HEK293 (cell line): ENCODE measurements around the gene EIF4G1.

Experiments
- CTCF ChIA-PET: fragments of 350-600 bp; formaldehyde crosslinking; extraction: SDS; loops from one replicate; lab custom pipeline; 2021; ENCODE audit warnings: antibody characterized with exemption; lab: Yijun Ruan, JAX
- POLR2A ChIA-PET: fragments of 300-600 bp; formaldehyde crosslinking; extraction: SDS; loops from one replicate; lab custom pipeline; 2020; ENCODE audit warnings: antibody characterized with exemption, inconsistent platforms; lab: Yijun Ruan, JAX
- H3K27ac ChIP-seq: fragments of 200-500 bp; sonication (Bioruptor generic); 2 replicates; pipeline ENCODE4 v1.5.1; 2014; ENCODE audit warnings: low read depth, low read length, control low read depth, inconsistent platforms; ENCODE audit errors: extremely low read depth
- H3K36me3 ChIP-seq, 2 experiments: fragments of 200-500 bp in 1 of 2; sonication (Bioruptor generic) in 1 of 2; 1 replicate in 1 of 2; 2 replicates in 1 of 2; pipeline ENCODE4 v1.5.1; 2014 to 2017; ENCODE audit warnings: inconsistent platforms in 2 of 2, low read length in 2 of 2; ENCODE audit not compliant: control insufficient read depth in 2 of 2, insufficient read depth in 1 of 2
- H3K4me1 ChIP-seq: fragments of 200-500 bp; sonication (Bioruptor generic); 2 replicates; pipeline ENCODE4 v1.5.1; 2014; ENCODE audit warnings: mild to moderate bottlenecking, low read length, inconsistent platforms; ENCODE audit not compliant: control insufficient read depth, insufficient read depth
- H3K4me3 ChIP-seq: 2 replicates; pipeline ENCODE4 v1.5.1; 2011; ENCODE audit warnings: low read depth, mild to moderate bottlenecking, control low read depth, low read length, moderate library complexity
- H3K9me3 ChIP-seq: fragments of 200-500 bp; sonication (Bioruptor generic); 2 replicates; pipeline ENCODE4 v1.5.1; 2014; ENCODE audit warnings: low read depth, low read length, inconsistent platforms; ENCODE audit not compliant: control insufficient read depth, insufficient read depth
- EGR2 ChIP-seq: fragments of 450-650 bp; formaldehyde crosslinking; IDR thresholded peaks from 2 replicates; pipeline ENCODE4 v1.5.1; 2016; ENCODE audit warnings: low read depth, missing biosample characterization, missing genetic modification characterization
- HOXC10 ChIP-seq: sonication (generic); formaldehyde crosslinking; IDR thresholded peaks from 2 replicates; pipeline ENCODE4 v1.8.1; 2023; ENCODE audit warnings: mild to moderate bottlenecking, missing genetic modification reagents
- KLF17 ChIP-seq: fragments of 450-650 bp; formaldehyde crosslinking; IDR thresholded peaks from 2 replicates; pipeline ENCODE4 v1.5.1; 2016; ENCODE audit warnings: missing biosample characterization, missing genetic modification characterization
- KLF8 ChIP-seq: fragments of 450-650 bp; formaldehyde crosslinking; IDR thresholded peaks from 2 replicates; pipeline ENCODE4 v1.5.1; 2016; ENCODE audit warnings: missing biosample characterization, missing genetic modification characterization
- PBX3 ChIP-seq: sonication (generic); formaldehyde crosslinking; IDR thresholded peaks from 2 replicates; pipeline ENCODE4 v1.8.1; 2022; ENCODE audit warnings: mild to moderate bottlenecking, moderate library complexity, missing genetic modification reagents
- PRDM10 ChIP-seq: fragments of 450-650 bp; formaldehyde crosslinking; IDR thresholded peaks from 2 replicates; pipeline ENCODE4 v1.5.1; 2016; ENCODE audit warnings: missing biosample characterization, missing genetic modification characterization
- REPIN1 ChIP-seq: fragments of 450-650 bp; formaldehyde crosslinking; IDR thresholded peaks from 2 replicates; pipeline ENCODE4 v1.5.1; 2017; ENCODE audit warnings: missing biosample characterization, missing genetic modification characterization, low read depth
- SP7 ChIP-seq: fragments of 450-650 bp; formaldehyde crosslinking; IDR thresholded peaks from 2 replicates; pipeline ENCODE4 v1.5.1; 2016; ENCODE audit warnings: missing biosample characterization, missing genetic modification characterization
- ZNF10 ChIP-seq: fragments of 450-650 bp; formaldehyde crosslinking; IDR thresholded peaks from 2 replicates; pipeline ENCODE4 v1.5.1; 2017; ENCODE audit warnings: missing biosample characterization, missing genetic modification characterization
- ZNF175 ChIP-seq: fragments of 450-650 bp; formaldehyde crosslinking; IDR thresholded peaks from 2 replicates; pipeline ENCODE4 v1.5.1; 2016; ENCODE audit warnings: missing biosample characterization, missing genetic modification characterization
- ZNF280C ChIP-seq: fragments of 450-650 bp; formaldehyde crosslinking; IDR thresholded peaks from 2 replicates; pipeline ENCODE4 v1.5.1; 2016; ENCODE audit warnings: missing biosample characterization, missing genetic modification characterization
- ZNF302 ChIP-seq: fragments of 450-650 bp; formaldehyde crosslinking; IDR thresholded peaks from 2 replicates; pipeline ENCODE4 v1.5.1; 2016; ENCODE audit warnings: missing biosample characterization, missing genetic modification characterization, low read depth
- ZNF391 ChIP-seq: fragments of 450-650 bp; formaldehyde crosslinking; IDR thresholded peaks from 2 replicates; pipeline ENCODE4 v1.5.1; 2016; ENCODE audit warnings: low read depth, missing biosample characterization, missing genetic modification characterization, borderline replicate concordance
- ZNF501 ChIP-seq: fragments of 450-650 bp; formaldehyde crosslinking; IDR thresholded peaks from 2 replicates; pipeline ENCODE4 v1.5.1; 2016; ENCODE audit warnings: missing biosample characterization, missing genetic modification characterization
- ZNF514 ChIP-seq: fragments of 450-650 bp; formaldehyde crosslinking; IDR thresholded peaks from 2 replicates; pipeline ENCODE4 v1.5.1; 2016; ENCODE audit warnings: missing biosample characterization, missing genetic modification characterization
- ZNF530 ChIP-seq: fragments of 450-650 bp; formaldehyde crosslinking; IDR thresholded peaks from 2 replicates; pipeline ENCODE4 v1.5.1; 2016; ENCODE audit warnings: low read depth, missing biosample characterization, missing genetic modification characterization
- ZNF548 ChIP-seq: fragments of 450-650 bp; formaldehyde crosslinking; IDR thresholded peaks from 2 replicates; pipeline ENCODE4 v1.5.1; 2016; ENCODE audit warnings: missing biosample characterization, missing genetic modification characterization
- ZNF549 ChIP-seq: fragments of 450-650 bp; IDR thresholded peaks from 2 replicates; pipeline ENCODE4 v1.5.1; 2018; ENCODE audit warnings: missing biosample characterization, missing genetic modification characterization, mild to moderate bottlenecking, inconsistent platforms, moderate library complexity
- ZNF558 ChIP-seq: fragments of 450-650 bp; formaldehyde crosslinking; IDR thresholded peaks from 2 replicates; pipeline ENCODE4 v1.5.1; 2016; ENCODE audit warnings: missing biosample characterization, missing genetic modification characterization
- ZNF639 ChIP-seq: fragments of 450-650 bp; formaldehyde crosslinking; IDR thresholded peaks from 2 replicates; pipeline ENCODE4 v1.5.1; 2016; ENCODE audit warnings: missing biosample characterization, missing genetic modification characterization
- ZNF660 ChIP-seq: fragments of 450-650 bp; IDR thresholded peaks from 2 replicates; pipeline ENCODE4 v1.5.1; 2018; ENCODE audit warnings: missing biosample characterization, mild to moderate bottlenecking, missing genetic modification characterization
- ZNF670 ChIP-seq: fragments of 450-650 bp; formaldehyde crosslinking; IDR thresholded peaks from 2 replicates; pipeline ENCODE4 v1.5.1; 2016; ENCODE audit warnings: missing biosample characterization, missing genetic modification characterization, low read depth
- ZNF701 ChIP-seq: fragments of 450-650 bp; formaldehyde crosslinking; IDR thresholded peaks from 2 replicates; pipeline ENCODE4 v1.5.1; 2016; ENCODE audit warnings: missing biosample characterization, missing genetic modification characterization
- ZNF785 ChIP-seq: fragments of 450-650 bp; formaldehyde crosslinking; IDR thresholded peaks from 2 replicates; pipeline ENCODE4 v1.5.1; 2016; ENCODE audit warnings: missing biosample characterization, missing genetic modification characterization
- ZNF830 ChIP-seq: fragments of 450-650 bp; IDR thresholded peaks from 2 replicates; pipeline ENCODE4 v1.5.0; 2018; ENCODE audit warnings: missing biosample characterization, missing genetic modification characterization, low read depth, mild to moderate bottlenecking, moderate library complexity
- ZNF843 ChIP-seq: fragments of 450-650 bp; formaldehyde crosslinking; IDR thresholded peaks from 2 replicates; pipeline ENCODE4 v1.5.1; 2016; ENCODE audit warnings: missing biosample characterization, missing genetic modification characterization

The EIF4G1 gene

GRCh38 chr3:184296616-184297015, 17.8 kb upstream of the EIF4G1 start:
- POLR2A ChIA-PET, result no interaction called here
- H3K27ac ChIP-seq, result no peak overlapping the region
- CTCF ChIA-PET, result interaction anchor here (2.1 kb wide), 1 partner anchor 69 kb away, joined by 8 read pairs; no protein-coding TSS in a partner anchor
- peaks cover 11 to 20% of the 10 kb centered on the region in 2 experiments; a peak in 2 of 3 replicates for H3K36me3 ChIP-seq
- TF ChIP-seq ZNF785 (tag by site-specific recombination) (no peak), ZNF530 (tag by site-specific recombination) (no peak), SP7 (no peak), ZNF501 (tag by site-specific recombination) (no peak), ZNF391 (tag by site-specific recombination) (no peak)
- H3K9me3 ChIP-seq, result no peaks in the 10 kb centered on the region
- no peaks in the 10 kb centered on the region for H3K4me1 ChIP-seq
- no peak overlapping the region for H3K4me3 ChIP-seq

GRCh38 chr3:184298759-184299487, 15.5 kb upstream of the EIF4G1 start, which contains the start of gene PSMD2:
Gene PSMD2, plus strand, starts transcription at chr3:184299241. Its CDS starts 26 bp downstream, at chr3:184299267.
- Histone ChIP-seq H3K27ac (peak within 1 kb of the TSS; percentile 76), H3K4me1 (no peaks in the 10 kb centered on the region), H3K9me3 (no peaks in the 10 kb centered on the region), H3K4me3 (peak within 1 kb of the TSS; percentile 98), H3K36me3 (peaks cover 15 to 44% of the 10 kb centered on the region in 2 experiments; a peak in 2 of 3 replicates)
- ChIA-PET POLR2A (no interaction called here), CTCF (interaction anchor here (0.6 to 1.8 kb wide), 2 partner anchors 10 to 844 kb away, joined by 3 to 6 read pairs; no protein-coding TSS in a partner anchor)
- TF ChIP-seq ZNF843 (tag by site-specific recombination) (peak; percentile 25; the same call in 1 of the 2 replicates), ZNF830 (no peak), ZNF10 (tag by site-specific recombination) (0 out of 2 replicates have a peak, but pooled peaks have one; percentile 21), ZNF548 (tag by site-specific recombination) (no peak), ZNF549 (tag by site-specific recombination) (no peak), ZNF558 (no peak), PRDM10 (tag by site-specific recombination) (peak; percentile 68), ZNF514 (tag by site-specific recombination) (no peak), ZNF660 (tag by site-specific recombination) (peak; percentile 48; the same call in 1 of the 2 replicates), ZNF701 (tag by site-specific recombination) (no peak), ZNF639 (no peak), KLF17 (tag by site-specific recombination) (0 out of 2 replicates have a peak, but pooled peaks have one; percentile 23), HOXC10 (no peak), ZNF302 (tag by site-specific recombination) (no peak), ZNF175 (tag by site-specific recombination) (no peak), EGR2 (tag by site-specific recombination) (no peak), ZNF280C (tag by site-specific recombination) (no peak), ZNF670 (tag by site-specific recombination) (no peak), PBX3 (CRISPR knock-in tag) (no peak), KLF8 (peak; percentile 40; the same call in 1 of the 2 replicates), REPIN1 (tag by site-specific recombination) (no peak)
